Activated CD8-positive, alpha-beta memory T cell treated with anti-CD3 and anti-CD28 coated beads, Interleukin-2, amount 10 ng/mL, durations not matched to agents 7 days and 5 days (primary cell): ENCODE results near the gene RCAN1. TPM values are rescaled to one million over a fixed set of nuclear protein-coding genes. Genes with fewer than 3 reads are reported as not detected.

ENCODE experiments used
- ATAC-seq: fragments of 150-1000 bp; cut with Tn5 transposase; one replicate; pipeline ENCODE4 v1.10.0; 2021; ENCODE audit warnings: moderate library complexity
- CTCF ChIA-PET: fragments of 350-600 bp; sonication (Branson Sonifier 250); formaldehyde crosslinking; loops from one replicate; lab custom pipeline; 2021; ENCODE audit warnings: antibody characterized with exemption; lab: Charles Lee
- DNase-seq: peaks from one replicate; pipeline ENCODE4 v3.0.0-alpha.2; 2020
- H3K27ac Mint-ChIP-seq: one replicate; pipeline ENCODE4 v1.8.0; 2021; ENCODE audit warnings: mild to moderate bottlenecking, mixed read lengths
- H3K27me3 Mint-ChIP-seq: one replicate; pipeline ENCODE4 v1.8.0; 2021; ENCODE audit warnings: mixed read lengths
- H3K36me3 Mint-ChIP-seq: one replicate; pipeline ENCODE4 v1.8.0; 2021; ENCODE audit warnings: mild to moderate bottlenecking, mixed read lengths
- H3K4me1 Mint-ChIP-seq: one replicate; pipeline ENCODE4 v1.8.0; 2021; ENCODE audit warnings: mixed read lengths
- H3K4me3 Mint-ChIP-seq: one replicate; pipeline ENCODE4 v1.8.0; 2021; ENCODE audit warnings: mild to moderate bottlenecking, moderate library complexity, mixed read lengths
- H3K9me3 Mint-ChIP-seq: one replicate; pipeline ENCODE4 v1.8.0; 2022; ENCODE audit warnings: low read depth, mixed read lengths
- total RNA-seq, 2 experiments: library from RNA; stranded (reverse); gene quantifications; one replicate each; pipeline ENCODE4 v1.2.3, GENCODE V29; 2021

Gene RCAN1
- total RNA-seq, 2 experiments from 2014 or later: 6.5 to 13.6 TPM

GRCh38 chr21:34552360-34553098, 62.4 kb downstream of the RCAN1 start:
- H3K27ac Mint-ChIP-seq: no peak overlapping the region

GRCh38 chr21:34550182-34550799, 64.6 kb downstream of the RCAN1 start:
- no peak for DNase-seq
- Mint-ChIP-seq H3K4me1 (peaks cover 7% of the 10 kb centered on the region), H3K27me3 (no peaks in the 10 kb centered on the region), H3K27ac (no peak overlapping the region), H3K4me3 (no peak overlapping the region), H3K9me3 (peaks cover 4% of the 10 kb centered on the region), H3K36me3 (peaks cover 1% of the 10 kb centered on the region)
- CTCF ChIA-PET: no interaction called here
- ATAC-seq: no peak

More at GRCh38 chr21:34552360-34553098, 62.4 kb downstream of the RCAN1 start:
- no peak for DNase-seq
- Mint-ChIP-seq H3K9me3 (peaks cover 6% of the 10 kb centered on the region), H3K36me3 (peaks cover 1% of the 10 kb centered on the region), H3K4me3 (no peak overlapping the region), H3K4me1 (peaks cover 2% of the 10 kb centered on the region), H3K27me3 (no peaks in the 10 kb centered on the region)
- CTCF ChIA-PET: no interaction called here
- no peak for ATAC-seq

- Mint-ChIP-seq H3K4me1 (peaks cover 17% of the 10 kb centered on the region), H3K27ac (no peak overlapping the region), H3K27me3 (no peaks in the 10 kb centered on the region), H3K36me3 (no peaks in the 10 kb centered on the region), H3K4me3 (no peak overlapping the region), H3K9me3 (no peaks in the 10 kb centered on the region)
- no peak for ATAC-seq
- no peak for DNase-seq
- CTCF ChIA-PET: no interaction called here
These were observed 66.0 kb downstream of the RCAN1 start for GRCh38 chr21:34548781-34549376.

- Mint-ChIP-seq H3K4me1 (peaks cover 17% of the 10 kb centered on the region), H3K4me3 (no peak overlapping the region), H3K27me3 (no peaks in the 10 kb centered on the region), H3K27ac (no peak overlapping the region), H3K9me3 (no peaks in the 10 kb centered on the region), H3K36me3 (no peaks in the 10 kb centered on the region)
- DNase-seq: no peak
- no peak for ATAC-seq
- CTCF ChIA-PET: no interaction called here
These were observed 68.4 kb downstream of the RCAN1 start for GRCh38 chr21:34546542-34546941.

- H3K27ac Mint-ChIP-seq: no peak overlapping the region
- peak; percentile 45 for ATAC-seq
These were observed 69.6 kb downstream of the RCAN1 start for GRCh38 chr21:34545079-34545884.

GRCh38 chr21:34544032-34544496, 70.8 kb downstream of the RCAN1 start:
- H3K4me1 Mint-ChIP-seq: peaks cover 17% of the 10 kb centered on the region
- no peak overlapping the region for H3K27ac Mint-ChIP-seq
- no peak for ATAC-seq
- no peak overlapping the region for H3K4me3 Mint-ChIP-seq
- H3K27me3 Mint-ChIP-seq: no peaks in the 10 kb centered on the region
- CTCF ChIA-PET: interaction anchor here (1.2 to 1.4 kb wide), 2 partner anchors 10 to 35 kb away, joined by 3 to 4 read pairs; no protein-coding TSS in a partner anchor
- H3K36me3 Mint-ChIP-seq: no peaks in the 10 kb centered on the region
- DNase-seq: no peak
- no peaks in the 10 kb centered on the region for H3K9me3 Mint-ChIP-seq

More at GRCh38 chr21:34545079-34545884, 69.6 kb downstream of the RCAN1 start:
- Mint-ChIP-seq H3K4me1 (peaks cover 17% of the 10 kb centered on the region), H3K27me3 (no peaks in the 10 kb centered on the region), H3K36me3 (no peaks in the 10 kb centered on the region), H3K9me3 (no peaks in the 10 kb centered on the region), H3K4me3 (no peak overlapping the region)
- CTCF ChIA-PET: interaction anchor here (1.3 kb wide), 1 partner anchor 27 kb away, joined by 3 read pairs; no protein-coding TSS in a partner anchor
- DNase-seq: no peak

GRCh38 chr21:34543017-34543416, 71.9 kb downstream of the RCAN1 start:
- Mint-ChIP-seq H3K27me3 (no peaks in the 10 kb centered on the region), H3K9me3 (no peaks in the 10 kb centered on the region), H3K36me3 (no peaks in the 10 kb centered on the region), H3K27ac (no peak overlapping the region), H3K4me3 (no peak overlapping the region), H3K4me1 (peaks cover 16% of the 10 kb centered on the region)
- CTCF ChIA-PET: interaction anchor here (1.4 kb wide), 1 partner anchor 34 kb away, joined by 4 read pairs; no protein-coding TSS in a partner anchor
- no peak for DNase-seq
- ATAC-seq: no peak

- Mint-ChIP-seq H3K9me3 (no peaks in the 10 kb centered on the region), H3K4me3 (no peak overlapping the region), H3K36me3 (no peaks in the 10 kb centered on the region), H3K27ac (no peak overlapping the region), H3K4me1 (peaks cover 10% of the 10 kb centered on the region), H3K27me3 (no peaks in the 10 kb centered on the region)
- CTCF ChIA-PET: no interaction called here
- DNase-seq (no peak), ATAC-seq (no peak)
These were observed 74.7 kb downstream of the RCAN1 start for GRCh38 chr21:34540206-34540605.

- peaks cover 19% of the 10 kb centered on the region for H3K4me1 Mint-ChIP-seq
- H3K9me3 Mint-ChIP-seq: no peaks in the 10 kb centered on the region
- H3K27ac Mint-ChIP-seq: no peak overlapping the region
- no peak overlapping the region for H3K4me3 Mint-ChIP-seq
- DNase-seq (no peak), ATAC-seq (no peak)
- CTCF ChIA-PET: no interaction called here
- H3K36me3 Mint-ChIP-seq: no peaks in the 10 kb centered on the region
- no peaks in the 10 kb centered on the region for H3K27me3 Mint-ChIP-seq
These were observed 77.1 kb downstream of the RCAN1 start for GRCh38 chr21:34537838-34538237.

- no peaks in the 10 kb centered on the region for H3K27me3 Mint-ChIP-seq
- no peak overlapping the region for H3K27ac Mint-ChIP-seq
- DNase-seq (no peak), ATAC-seq (no peak)
- H3K36me3 Mint-ChIP-seq: no peaks in the 10 kb centered on the region
- no peaks in the 10 kb centered on the region for H3K9me3 Mint-ChIP-seq
- H3K4me3 Mint-ChIP-seq: no peak overlapping the region
- CTCF ChIA-PET: no interaction called here
- peaks cover 19% of the 10 kb centered on the region for H3K4me1 Mint-ChIP-seq
These were observed 78.1 kb downstream of the RCAN1 start for GRCh38 chr21:34536820-34537219.

- no peaks in the 10 kb centered on the region for H3K36me3 Mint-ChIP-seq
- H3K27me3 Mint-ChIP-seq: no peaks in the 10 kb centered on the region
- no peak overlapping the region for H3K4me3 Mint-ChIP-seq
- DNase-seq: no peak
- H3K9me3 Mint-ChIP-seq: no peaks in the 10 kb centered on the region
- no peak overlapping the region for H3K27ac Mint-ChIP-seq
- CTCF ChIA-PET: no interaction called here
- peaks cover 19% of the 10 kb centered on the region for H3K4me1 Mint-ChIP-seq
- ATAC-seq: no peak
These were observed 78.6 kb downstream of the RCAN1 start for GRCh38 chr21:34536311-34536710.

GRCh38 chr21:34535886-34536285, 79.0 kb downstream of the RCAN1 start:
- CTCF ChIA-PET: no interaction called here
- no peak overlapping the region for H3K27ac Mint-ChIP-seq
- H3K4me1 Mint-ChIP-seq: peaks cover 19% of the 10 kb centered on the region
- no peaks in the 10 kb centered on the region for H3K27me3 Mint-ChIP-seq
- ATAC-seq (no peak), DNase-seq (no peak)
- no peaks in the 10 kb centered on the region for H3K36me3 Mint-ChIP-seq
- H3K4me3 Mint-ChIP-seq: no peak overlapping the region
- H3K9me3 Mint-ChIP-seq: no peaks in the 10 kb centered on the region

GRCh38 chr21:34534522-34534921, 80.4 kb downstream of the RCAN1 start:
- H3K27me3 Mint-ChIP-seq: no peaks in the 10 kb centered on the region
- no peak overlapping the region for H3K4me3 Mint-ChIP-seq
- peak overlapping the region; percentile 8 for H3K27ac Mint-ChIP-seq
- CTCF ChIA-PET: interaction anchor here (0.7 kb wide), 1 partner anchor 10 kb away, joined by 3 read pairs; no protein-coding TSS in a partner anchor
- H3K4me1 Mint-ChIP-seq: peaks cover 19% of the 10 kb centered on the region
- H3K9me3 Mint-ChIP-seq: no peaks in the 10 kb centered on the region
- no peaks in the 10 kb centered on the region for H3K36me3 Mint-ChIP-seq
- DNase-seq (peak; percentile 58), ATAC-seq (peak; percentile 45)
